Keratinocyte (primary cell): ENCODE data around the gene PSAPL1. TPM values are rescaled to one million over a fixed set of nuclear protein-coding genes. Genes with fewer than 3 reads are reported as not detected.

ENCODE experiments used
- DNase-seq: peaks from one replicate; pipeline ENCODE4 v3.0.0-alpha.2; 2011; ENCODE audit warnings: low read depth, missing footprints, low spot score
- FAIRE-seq: peaks from 2 replicates; lab custom pipeline; 2011; peaks lifted over from hg19 to GRCh38; lab: Jason Lieb, UNC
- H2AFZ ChIP-seq: 2 replicates; pipeline ENCODE4 v1.6.0; 2012; ENCODE audit warnings: low read length, control low read depth, inconsistent platforms; ENCODE audit not compliant: control insufficient read depth
- H3K27ac ChIP-seq: 2 replicates; pipeline ENCODE4 v1.5.1; 2011; ENCODE audit warnings: low read length; ENCODE audit not compliant: control insufficient read depth, insufficient read depth
- H3K27me3 ChIP-seq: 3 replicates; pipeline ENCODE4 v1.6.0; 2011; ENCODE audit warnings: low read length; ENCODE audit not compliant: control insufficient read depth, insufficient read depth; ENCODE audit errors: extremely low read depth
- H3K36me3 ChIP-seq, 2 experiments: 2 replicates in 1 of 2; 3 replicates in 1 of 2; pipeline ENCODE4 v1.5.1; 2011; ENCODE audit warnings: low read length in 2 of 2, mild to moderate bottlenecking in 1 of 2; ENCODE audit not compliant: control insufficient read depth in 2 of 2, insufficient read depth in 2 of 2; ENCODE audit errors: extremely low read depth in 1 of 2
- H3K4me1 ChIP-seq: 3 replicates; pipeline ENCODE4 v1.5.1; 2011; ENCODE audit warnings: low read length; ENCODE audit not compliant: control insufficient read depth, insufficient read depth; ENCODE audit errors: extremely low read depth
- H3K4me2 ChIP-seq: 3 replicates; pipeline ENCODE4 v1.6.0; 2011; ENCODE audit warnings: low read depth, low read length; ENCODE audit not compliant: control insufficient read depth, insufficient read depth; ENCODE audit errors: extremely low read depth
- H3K4me3 ChIP-seq, 3 experiments: fragments of 200-600 bp in 1 of 3; sonication (generic) in 1 of 3; 2 replicates in 2 of 3; 3 replicates in 1 of 3; pipeline ENCODE4 v1.5.1; 2011 to 2016; ENCODE audit warnings: low read length in 3 of 3, mild to moderate bottlenecking in 3 of 3, control low read depth in 2 of 3, inconsistent platforms in 1 of 3, low read depth in 1 of 3, mixed read lengths in 1 of 3, mixed run types in 1 of 3, moderate library complexity in 1 of 3; ENCODE audit not compliant: control insufficient read depth in 2 of 3, insufficient read depth in 2 of 3; ENCODE audit errors: extremely low read depth in 1 of 3
- H3K79me2 ChIP-seq: 2 replicates; pipeline ENCODE4 v1.6.0; 2012; ENCODE audit warnings: low read length; ENCODE audit not compliant: control insufficient read depth, insufficient read depth
- H3K9ac ChIP-seq: 3 replicates; pipeline ENCODE4 v1.6.0; 2011; ENCODE audit warnings: low read length; ENCODE audit not compliant: control insufficient read depth, insufficient read depth; ENCODE audit errors: extremely low read depth
- H3K9me1 ChIP-seq: 3 replicates; pipeline ENCODE4 v1.6.0; 2011; ENCODE audit warnings: low read length; ENCODE audit not compliant: control insufficient read depth, insufficient read depth; ENCODE audit errors: extremely low read depth
- H3K9me3 ChIP-seq: 2 replicates; pipeline ENCODE4 v1.5.1; 2012; ENCODE audit warnings: low read depth, low read length; ENCODE audit not compliant: control insufficient read depth
- H4K20me1 ChIP-seq: 3 replicates; pipeline ENCODE4 v1.6.0; 2011; ENCODE audit warnings: low read length; ENCODE audit not compliant: control insufficient read depth, insufficient read depth; ENCODE audit errors: extremely low read depth
- EZH2 ChIP-seq: IDR thresholded peaks from one replicate; pipeline ENCODE4 v1.6.1; 2012; ENCODE audit warnings: inconsistent platforms, mild to moderate bottlenecking, low read length, moderate library complexity
- dilution Hi-C: fragments of 300-500 bp; cut with MboI; formaldehyde crosslinking; loops from one replicate; pipeline ENCODE4 v1.7.0; 2020; ENCODE audit warnings: low sequenced_read_pairs; ENCODE audit not compliant: extremely low pct_ligation_motif_present
- polyA plus RNA-seq, 5 experiments: library from polyadenylated mRNA; depleted of rRNA in 3 of 5; stranded (reverse) in 3 of 5; stranded (forward) in 1 of 5; unstranded in 1 of 5; fragments of >200 nt; gene quantifications; 1 replicate in 1 of 5; 2 replicates in 3 of 5; 3 replicates in 1 of 5; pipeline versions ENCODE4 v1.2.1 to v1.2.3, GENCODE V29; 2011 to 2012; ENCODE audit warnings: missing spikeins in 2 of 5, low read depth in 1 of 5, low replicate concordance in 1 of 5
- TF ChIP-seq, protein P1 (sequence below), 3 experiments: IDR thresholded peaks in 1 of 3; conservative IDR thresholded peaks in 1 of 3; optimal IDR thresholded peaks in 1 of 3; 2 replicates in 2 of 3; 3 replicates in 1 of 3; pipeline versions ENCODE3 to v1.5.1; 2011; ENCODE audit warnings: low read length in 3 of 3, mild to moderate bottlenecking in 3 of 3, moderate library complexity in 2 of 3, control low read depth in 1 of 3, inconsistent platforms in 1 of 3; ENCODE audit not compliant: insufficient read depth in 2 of 3; ENCODE audit errors: extremely low read depth in 1 of 3

The PSAPL1 gene
- polyA plus RNA-seq, 1 donor (not counting 4 experiments of a cell fraction or from before 2014, with no cell fraction given): 0.03 TPM

GRCh38 chr4:7399440-7400234, 35.1 kb downstream of the PSAPL1 start:
- Histone ChIP-seq H3K9me1 (no peaks in the 10 kb centered on the region), H3K27me3 (peaks cover 18% of the 10 kb centered on the region), H3K9me3 (no peaks in the 10 kb centered on the region), H4K20me1 (peaks cover 2% of the 10 kb centered on the region), H3K4me2 (no peak overlapping the region), H2AFZ (no peak overlapping the region), H3K4me3 (no peak overlapping the region), H3K36me3 (no peaks in the 10 kb centered on the region), H3K9ac (no peak overlapping the region), H3K4me1 (peaks cover 27% of the 10 kb centered on the region), H3K79me2 (no peaks in the 10 kb centered on the region), H3K27ac (no peak overlapping the region)
- dilution Hi-C loops: no loop called here
- TF ChIP-seq, protein P1, sequence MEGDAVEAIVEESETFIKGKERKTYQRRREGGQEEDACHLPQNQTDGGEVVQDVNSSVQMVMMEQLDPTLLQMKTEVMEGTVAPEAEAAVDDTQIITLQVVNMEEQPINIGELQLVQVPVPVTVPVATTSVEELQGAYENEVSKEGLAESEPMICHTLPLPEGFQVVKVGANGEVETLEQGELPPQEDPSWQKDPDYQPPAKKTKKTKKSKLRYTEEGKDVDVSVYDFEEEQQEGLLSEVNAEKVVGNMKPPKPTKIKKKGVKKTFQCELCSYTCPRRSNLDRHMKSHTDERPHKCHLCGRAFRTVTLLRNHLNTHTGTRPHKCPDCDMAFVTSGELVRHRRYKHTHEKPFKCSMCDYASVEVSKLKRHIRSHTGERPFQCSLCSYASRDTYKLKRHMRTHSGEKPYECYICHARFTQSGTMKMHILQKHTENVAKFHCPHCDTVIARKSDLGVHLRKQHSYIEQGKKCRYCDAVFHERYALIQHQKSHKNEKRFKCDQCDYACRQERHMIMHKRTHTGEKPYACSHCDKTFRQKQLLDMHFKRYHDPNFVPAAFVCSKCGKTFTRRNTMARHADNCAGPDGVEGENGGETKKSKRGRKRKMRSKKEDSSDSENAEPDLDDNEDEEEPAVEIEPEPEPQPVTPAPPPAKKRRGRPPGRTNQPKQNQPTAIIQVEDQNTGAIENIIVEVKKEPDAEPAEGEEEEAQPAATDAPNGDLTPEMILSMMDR (optimal IDR thresholded peaks at IDR 0.05 in 1 of 3, IDR thresholded peaks at IDR 0.05 in 1 of 3, conservative IDR thresholded peaks at IDR 0.05 in 1 of 3; ENCODE audit: extremely low read depth in 1 of 3, insufficient read depth in 2 of 3, low read length in 3 of 3): no peak
- TF ChIP-seq EZH2: no peak
- DNase-seq (no peak), FAIRE-seq (no peak)

DNA sequence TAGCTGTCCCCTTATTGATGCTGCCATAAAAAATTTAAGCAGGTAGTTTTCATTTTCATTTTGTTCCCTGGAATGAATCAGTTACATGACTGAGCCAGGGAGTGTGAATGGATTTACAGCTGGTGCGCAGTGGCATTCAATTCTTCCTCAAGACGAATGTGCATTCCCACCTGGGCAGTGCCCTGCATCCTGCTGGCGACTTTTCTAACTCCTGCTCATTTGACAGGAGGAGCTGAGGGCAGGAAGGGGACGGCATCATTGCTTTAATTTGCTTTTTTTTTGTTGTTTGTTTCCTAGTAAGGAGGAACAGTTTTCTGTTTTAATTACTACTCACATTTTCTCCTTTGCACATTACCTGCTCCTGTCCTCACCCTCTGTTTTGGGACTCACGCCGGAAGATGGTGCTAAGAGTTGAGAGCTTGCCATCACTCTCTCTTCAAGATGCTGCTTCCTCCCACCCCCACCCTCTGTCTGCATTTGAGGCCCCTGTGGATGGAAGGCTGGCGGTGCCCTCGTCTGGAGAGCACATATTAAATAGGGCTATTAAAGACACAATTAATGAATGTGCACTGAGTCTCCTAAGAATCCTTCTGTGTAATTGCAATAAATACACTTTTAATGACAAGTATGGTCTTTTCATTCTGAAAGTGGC, 35.8 kb downstream of the PSAPL1 start:
- H3K9me1 ChIP-seq: no peaks in the 10 kb centered on the region
- dilution Hi-C loops: no loop called here
- peaks cover 2% of the 10 kb centered on the region for H4K20me1 ChIP-seq
- H3K4me2 ChIP-seq: no peak overlapping the region
- FAIRE-seq: no peak
- peaks cover 25% of the 10 kb centered on the region for H3K27me3 ChIP-seq
- no peak for TF ChIP-seq EZH2
- TF ChIP-seq, protein P1 (optimal IDR thresholded peaks at IDR 0.05 in 1 of 3, IDR thresholded peaks at IDR 0.05 in 1 of 3, conservative IDR thresholded peaks at IDR 0.05 in 1 of 3; ENCODE audit: extremely low read depth in 1 of 3, insufficient read depth in 2 of 3, low read length in 3 of 3): no peak
- H2AFZ ChIP-seq: no peak overlapping the region
- H3K27ac ChIP-seq: no peak overlapping the region
- no peak for DNase-seq
- H3K4me3 ChIP-seq: no peak overlapping the region
- H3K9ac ChIP-seq: no peak overlapping the region
- no peaks in the 10 kb centered on the region for H3K36me3 ChIP-seq
- no peaks in the 10 kb centered on the region for H3K9me3 ChIP-seq
- peaks cover 27% of the 10 kb centered on the region for H3K4me1 ChIP-seq
- H3K79me2 ChIP-seq: no peaks in the 10 kb centered on the region
